ENCODE measurements around the gene FOXL2NB. TPM values are rescaled to one million over a fixed set of nuclear protein-coding genes. Genes with fewer than 3 reads are reported as not detected.

Gene FOXL2NB
- polyA plus RNA-seq, 1 donor from 2014 or later: not detected

DNA sequence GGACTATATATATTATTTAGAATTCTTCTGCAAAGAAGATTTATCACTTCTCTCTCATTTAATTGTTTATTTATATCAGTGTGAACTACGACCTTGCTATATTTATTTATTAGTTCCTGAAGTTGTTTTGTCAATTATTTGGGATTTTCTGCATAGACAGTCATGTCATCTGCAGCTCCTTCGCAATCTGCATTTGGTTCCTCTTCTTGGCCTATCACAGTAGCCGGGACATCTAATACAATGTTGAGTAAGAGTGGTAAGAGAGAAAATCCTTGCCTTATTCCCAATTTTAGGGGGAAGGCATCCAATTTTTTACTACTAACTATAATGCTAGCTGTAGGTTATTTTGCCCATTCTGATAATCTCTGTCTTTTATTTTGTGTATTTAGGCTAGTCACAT lies 39.5 kb upstream of the FOXL2NB start:
- no peak overlapping the region for H3K4me2 ChIP-seq (ENCODE audit: low read length)
- no peaks in the 10 kb centered on the region for H3K27me3 ChIP-seq (ENCODE audit: insufficient read depth, low read depth, low read length)
- H3K9ac ChIP-seq (ENCODE audit: low read length): no peak overlapping the region
- no peak overlapping the region for H3K4me3 ChIP-seq (ENCODE audit: low read length)
- no peaks in the 10 kb centered on the region for H4K20me1 ChIP-seq (ENCODE audit: insufficient read depth)
- H3K9me2 ChIP-seq (ENCODE audit: insufficient read depth, low read length): no peaks in the 10 kb centered on the region
- no peak overlapping the region for H3K27ac ChIP-seq (ENCODE audit: low read length)
- H2AFZ ChIP-seq (ENCODE audit: low read depth, low read length): no peak overlapping the region
- H3K9me3 ChIP-seq (ENCODE audit: low read length): no peaks in the 10 kb centered on the region
- H3K36me3 ChIP-seq (ENCODE audit: insufficient read depth, low read length): no peaks in the 10 kb centered on the region
- H3F3A ChIP-seq (ENCODE audit: insufficient read depth, low read length, poor library complexity, severe bottlenecking): no peaks in the 10 kb centered on the region
- TF ChIP-seq, protein P1, sequence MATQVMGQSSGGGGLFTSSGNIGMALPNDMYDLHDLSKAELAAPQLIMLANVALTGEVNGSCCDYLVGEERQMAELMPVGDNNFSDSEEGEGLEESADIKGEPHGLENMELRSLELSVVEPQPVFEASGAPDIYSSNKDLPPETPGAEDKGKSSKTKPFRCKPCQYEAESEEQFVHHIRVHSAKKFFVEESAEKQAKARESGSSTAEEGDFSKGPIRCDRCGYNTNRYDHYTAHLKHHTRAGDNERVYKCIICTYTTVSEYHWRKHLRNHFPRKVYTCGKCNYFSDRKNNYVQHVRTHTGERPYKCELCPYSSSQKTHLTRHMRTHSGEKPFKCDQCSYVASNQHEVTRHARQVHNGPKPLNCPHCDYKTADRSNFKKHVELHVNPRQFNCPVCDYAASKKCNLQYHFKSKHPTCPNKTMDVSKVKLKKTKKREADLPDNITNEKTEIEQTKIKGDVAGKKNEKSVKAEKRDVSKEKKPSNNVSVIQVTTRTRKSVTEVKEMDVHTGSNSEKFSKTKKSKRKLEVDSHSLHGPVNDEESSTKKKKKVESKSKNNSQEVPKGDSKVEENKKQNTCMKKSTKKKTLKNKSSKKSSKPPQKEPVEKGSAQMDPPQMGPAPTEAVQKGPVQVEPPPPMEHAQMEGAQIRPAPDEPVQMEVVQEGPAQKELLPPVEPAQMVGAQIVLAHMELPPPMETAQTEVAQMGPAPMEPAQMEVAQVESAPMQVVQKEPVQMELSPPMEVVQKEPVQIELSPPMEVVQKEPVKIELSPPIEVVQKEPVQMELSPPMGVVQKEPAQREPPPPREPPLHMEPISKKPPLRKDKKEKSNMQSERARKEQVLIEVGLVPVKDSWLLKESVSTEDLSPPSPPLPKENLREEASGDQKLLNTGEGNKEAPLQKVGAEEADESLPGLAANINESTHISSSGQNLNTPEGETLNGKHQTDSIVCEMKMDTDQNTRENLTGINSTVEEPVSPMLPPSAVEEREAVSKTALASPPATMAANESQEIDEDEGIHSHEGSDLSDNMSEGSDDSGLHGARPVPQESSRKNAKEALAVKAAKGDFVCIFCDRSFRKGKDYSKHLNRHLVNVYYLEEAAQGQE (IDR thresholded peaks at IDR 0.05; ENCODE audit: borderline replicate concordance): no peak
- TF ChIP-seq EZH2 (IDR thresholded peaks at IDR 0.05; ENCODE audit: borderline replicate concordance, insufficient read depth, low read length, poor library complexity, severe bottlenecking) (no peak), RAD21 (conservative IDR thresholded peaks at IDR 0.05) (no peak), SMC3 (conservative IDR thresholded peaks at IDR 0.05; ENCODE audit: poor library complexity) (no peak), EP300 (conservative IDR thresholded peaks at IDR 0.05; ENCODE audit: poor library complexity, severe bottlenecking) (no peak), TAF1 (IDR thresholded peaks at IDR 0.05; ENCODE audit: low read depth) (no peak), POLR2AphosphoS5 (IDR thresholded peaks at IDR 0.05) (no peak), MXI1 (conservative IDR thresholded peaks at IDR 0.05; ENCODE audit: poor library complexity, severe bottlenecking) (no peak)
- TF ChIP-seq, protein P2, sequence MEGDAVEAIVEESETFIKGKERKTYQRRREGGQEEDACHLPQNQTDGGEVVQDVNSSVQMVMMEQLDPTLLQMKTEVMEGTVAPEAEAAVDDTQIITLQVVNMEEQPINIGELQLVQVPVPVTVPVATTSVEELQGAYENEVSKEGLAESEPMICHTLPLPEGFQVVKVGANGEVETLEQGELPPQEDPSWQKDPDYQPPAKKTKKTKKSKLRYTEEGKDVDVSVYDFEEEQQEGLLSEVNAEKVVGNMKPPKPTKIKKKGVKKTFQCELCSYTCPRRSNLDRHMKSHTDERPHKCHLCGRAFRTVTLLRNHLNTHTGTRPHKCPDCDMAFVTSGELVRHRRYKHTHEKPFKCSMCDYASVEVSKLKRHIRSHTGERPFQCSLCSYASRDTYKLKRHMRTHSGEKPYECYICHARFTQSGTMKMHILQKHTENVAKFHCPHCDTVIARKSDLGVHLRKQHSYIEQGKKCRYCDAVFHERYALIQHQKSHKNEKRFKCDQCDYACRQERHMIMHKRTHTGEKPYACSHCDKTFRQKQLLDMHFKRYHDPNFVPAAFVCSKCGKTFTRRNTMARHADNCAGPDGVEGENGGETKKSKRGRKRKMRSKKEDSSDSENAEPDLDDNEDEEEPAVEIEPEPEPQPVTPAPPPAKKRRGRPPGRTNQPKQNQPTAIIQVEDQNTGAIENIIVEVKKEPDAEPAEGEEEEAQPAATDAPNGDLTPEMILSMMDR (IDR thresholded peaks at IDR 0.05; ENCODE audit: poor library complexity, severe bottlenecking): no peak
- H3K79me2 ChIP-seq (replicated peaks; ENCODE audit: insufficient read depth, low read length): no peaks in the 10 kb centered on the region

DNA sequence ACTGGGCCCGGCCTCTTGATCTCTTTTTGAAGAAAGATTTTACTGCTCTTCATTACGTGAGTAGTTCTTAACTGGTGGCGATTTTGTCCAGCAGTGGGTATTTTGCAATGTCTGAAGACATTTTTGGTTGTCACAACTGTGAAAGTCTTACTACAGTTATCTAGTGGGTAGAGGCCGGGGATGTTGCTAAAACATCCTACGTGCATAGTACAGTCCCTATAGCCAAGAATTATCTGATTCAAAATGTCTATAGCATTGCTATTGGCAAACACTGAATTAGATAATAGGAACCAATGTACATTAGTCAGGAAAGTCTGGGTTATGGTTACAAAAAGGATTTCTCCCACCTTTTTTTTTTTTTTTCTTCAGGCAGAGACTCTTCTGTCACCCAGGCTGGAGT lies 38.2 kb upstream of the FOXL2NB start:
- no peaks in the 10 kb centered on the region for H3K79me2 ChIP-seq (replicated peaks; ENCODE audit: insufficient read depth, low read length)
- no peaks in the 10 kb centered on the region for H3K9me3 ChIP-seq (ENCODE audit: low read length)
- no peak overlapping the region for H3K9ac ChIP-seq (ENCODE audit: low read length)
- no peaks in the 10 kb centered on the region for H3K36me3 ChIP-seq (ENCODE audit: insufficient read depth, low read length)
- no peaks in the 10 kb centered on the region for H3F3A ChIP-seq (ENCODE audit: insufficient read depth, low read length, poor library complexity, severe bottlenecking)
- no peaks in the 10 kb centered on the region for H3K9me2 ChIP-seq (ENCODE audit: insufficient read depth, low read length)
- H4K20me1 ChIP-seq (ENCODE audit: insufficient read depth): no peaks in the 10 kb centered on the region
- H3K4me2 ChIP-seq (ENCODE audit: low read length): no peak overlapping the region
- TF ChIP-seq, protein P2 (IDR thresholded peaks at IDR 0.05; ENCODE audit: poor library complexity, severe bottlenecking): no peak
- TF ChIP-seq EZH2 (IDR thresholded peaks at IDR 0.05; ENCODE audit: borderline replicate concordance, insufficient read depth, low read length, poor library complexity, severe bottlenecking): no peak
- TF ChIP-seq RAD21 (conservative IDR thresholded peaks at IDR 0.05): no peak
- no peak for TF ChIP-seq MXI1 (conservative IDR thresholded peaks at IDR 0.05; ENCODE audit: poor library complexity, severe bottlenecking)
- H3K4me3 ChIP-seq (ENCODE audit: low read length): no peak overlapping the region
- no peaks in the 10 kb centered on the region for H3K27me3 ChIP-seq (ENCODE audit: insufficient read depth, low read depth, low read length)
- no peak overlapping the region for H2AFZ ChIP-seq (ENCODE audit: low read depth, low read length)
- no peak overlapping the region for H3K27ac ChIP-seq (ENCODE audit: low read length)

Measured in neural cell (in vitro differentiated cells).